ENCODE data around the gene YOD1.
A peak's percentile ranks its signal among the peaks of the same experiment; 100 is the strongest.

Gene YOD1

GRCh38 chr1:207051191-207051943 is at the start of gene YOD1:
Gene YOD1 (minus strand): TSS chr1:207051208. CDS start chr1:207051030, 178 bp downstream.
- peak; percentile 74 for DNase-seq (ENCODE audit: low spot score)

GRCh38 chr1:207097871-207098324 is 46.9 kb upstream of the YOD1 start:
- DNase-seq (ENCODE audit: low spot score), result no peak

GRCh38 chr1:207093944-207094343 is 42.9 kb upstream of the YOD1 start:
- no peak for DNase-seq (ENCODE audit: low spot score)

- no peak for DNase-seq (ENCODE audit: low spot score)
These were observed 40.3 kb upstream of the YOD1 start for GRCh38 chr1:207091200-207091908.

- DNase-seq (ENCODE audit: low spot score), result no peak
These were observed 38.8 kb upstream of the YOD1 start for GRCh38 chr1:207089627-207090355.

GRCh38 chr1:207088701-207089626 is 38.0 kb upstream of the YOD1 start, which contains the start of gene C4BPB:
Gene C4BPB (plus strand): TSS chr1:207088860. CDS start chr1:207089532, 672 bp downstream.
- DNase-seq (ENCODE audit: low spot score), result peak; percentile 24

GRCh38 chr1:207088161-207088560 is 37.2 kb upstream of the YOD1 start:
- no peak for DNase-seq (ENCODE audit: low spot score)

- DNase-seq (ENCODE audit: low spot score), result no peak
These were observed 34.9 kb upstream of the YOD1 start for GRCh38 chr1:207085887-207086286.

GRCh38 chr1:207084701-207085180 is 33.7 kb upstream of the YOD1 start:
- peak; percentile 66 for DNase-seq (ENCODE audit: low spot score)

- no peak for DNase-seq (ENCODE audit: low spot score)
These were observed 33.2 kb upstream of the YOD1 start for GRCh38 chr1:207084232-207084631.

- no peak for DNase-seq (ENCODE audit: low spot score)
These were observed 30.8 kb upstream of the YOD1 start for GRCh38 chr1:207081806-207082205.

GRCh38 chr1:207081088-207081487 is 30.1 kb upstream of the YOD1 start:
- no peak for DNase-seq (ENCODE audit: low spot score)

- DNase-seq (ENCODE audit: low spot score), result no peak
These were observed 28.8 kb upstream of the YOD1 start for GRCh38 chr1:207079706-207080241.

GRCh38 chr1:207078578-207079132 is 27.6 kb upstream of the YOD1 start:
- no peak for DNase-seq (ENCODE audit: low spot score)

GRCh38 chr1:207077470-207078377 is 26.7 kb upstream of the YOD1 start:
- DNase-seq (ENCODE audit: low spot score), result peak; percentile 63

- no peak for DNase-seq (ENCODE audit: low spot score)
These were observed 26.0 kb upstream of the YOD1 start for GRCh38 chr1:207077012-207077411.

GRCh38 chr1:207076181-207076955 is 25.4 kb upstream of the YOD1 start:
- DNase-seq (ENCODE audit: low spot score), result no peak

GRCh38 chr1:207073906-207074820 is 23.2 kb upstream of the YOD1 start:
- DNase-seq (ENCODE audit: low spot score), result no peak

All from SW480 (cell line).